Neutrophil (primary cell): ENCODE results near the gene APOL6.

Experiments
- H3K27ac ChIP-seq: fragments of 200-600 bp; sonication (generic); 2 replicates; pipeline ENCODE4 v1.5.1; 2016; ENCODE audit warnings: mild to moderate bottlenecking, moderate library complexity
- H3K27me3 ChIP-seq: fragments of 200-600 bp; sonication (generic); 2 replicates; pipeline ENCODE4 v1.6.0; 2016; ENCODE audit warnings: mild to moderate bottlenecking
- H3K36me3 ChIP-seq: fragments of 200-600 bp; sonication (generic); 2 replicates; pipeline ENCODE4 v1.5.1; 2017
- H3K4me1 ChIP-seq, 2 experiments: fragments of 200-600 bp in 1 of 2; sonication (generic) in 1 of 2; 1 replicate in 1 of 2; 2 replicates in 1 of 2; pipeline versions ENCODE4 v1.5.1 to v1.6.1; 2013 to 2016; ENCODE audit warnings: low read depth in 1 of 2, low read length in 1 of 2, mild to moderate bottlenecking in 1 of 2, moderate library complexity in 1 of 2; ENCODE audit not compliant: control insufficient read depth in 1 of 2, insufficient read depth in 1 of 2
- H3K4me3 ChIP-seq, 2 experiments: fragments of 200-600 bp in 1 of 2; sonication (generic) in 1 of 2; 1 replicate in 1 of 2; 2 replicates in 1 of 2; pipeline ENCODE4 v1.5.1; 2013 to 2016; ENCODE audit warnings: low read depth in 1 of 2, low read length in 1 of 2, mild to moderate bottlenecking in 1 of 2, moderate library complexity in 1 of 2
- H3K9me3 ChIP-seq: fragments of 200-600 bp; sonication (generic); 2 replicates; pipeline ENCODE4 v1.5.1; 2016
- TF ChIP-seq, protein P1 (sequence below): fragments of 200-600 bp; sonication (generic); IDR thresholded peaks from 2 replicates; pipeline ENCODE4 v1.5.1; 2016; ENCODE audit warnings: antibody characterized with exemption

APOL6 gene

DNA sequence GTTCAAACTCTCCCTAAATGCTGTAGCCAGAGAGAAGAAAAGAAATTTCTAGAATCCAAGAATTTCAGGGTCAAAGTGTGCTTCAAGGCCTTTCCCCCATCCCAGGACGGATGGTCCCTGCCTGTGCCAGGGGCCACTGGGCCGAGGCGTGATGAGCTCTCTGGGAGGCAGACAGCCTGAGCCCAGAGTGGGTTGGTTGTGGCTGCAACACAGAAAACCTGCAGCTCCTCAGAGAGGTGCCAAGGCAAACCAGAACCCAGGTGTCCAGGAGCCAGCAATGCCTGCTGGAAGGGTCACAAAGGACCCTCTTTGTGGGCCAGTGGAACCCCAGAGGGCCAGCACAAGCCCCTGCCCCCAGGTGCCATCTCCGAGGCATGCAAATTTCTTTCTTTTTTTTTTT lies 2.6 kb upstream of the APOL6 start:
- peaks cover 12 to 21% of the 10 kb centered on the region in 2 experiments for H3K4me1 ChIP-seq
- no peaks in the 10 kb centered on the region for H3K36me3 ChIP-seq
- H3K4me3 ChIP-seq: no peak overlapping the region
- H3K27me3 ChIP-seq: peaks cover 4% of the 10 kb centered on the region
- TF ChIP-seq, protein P1, sequence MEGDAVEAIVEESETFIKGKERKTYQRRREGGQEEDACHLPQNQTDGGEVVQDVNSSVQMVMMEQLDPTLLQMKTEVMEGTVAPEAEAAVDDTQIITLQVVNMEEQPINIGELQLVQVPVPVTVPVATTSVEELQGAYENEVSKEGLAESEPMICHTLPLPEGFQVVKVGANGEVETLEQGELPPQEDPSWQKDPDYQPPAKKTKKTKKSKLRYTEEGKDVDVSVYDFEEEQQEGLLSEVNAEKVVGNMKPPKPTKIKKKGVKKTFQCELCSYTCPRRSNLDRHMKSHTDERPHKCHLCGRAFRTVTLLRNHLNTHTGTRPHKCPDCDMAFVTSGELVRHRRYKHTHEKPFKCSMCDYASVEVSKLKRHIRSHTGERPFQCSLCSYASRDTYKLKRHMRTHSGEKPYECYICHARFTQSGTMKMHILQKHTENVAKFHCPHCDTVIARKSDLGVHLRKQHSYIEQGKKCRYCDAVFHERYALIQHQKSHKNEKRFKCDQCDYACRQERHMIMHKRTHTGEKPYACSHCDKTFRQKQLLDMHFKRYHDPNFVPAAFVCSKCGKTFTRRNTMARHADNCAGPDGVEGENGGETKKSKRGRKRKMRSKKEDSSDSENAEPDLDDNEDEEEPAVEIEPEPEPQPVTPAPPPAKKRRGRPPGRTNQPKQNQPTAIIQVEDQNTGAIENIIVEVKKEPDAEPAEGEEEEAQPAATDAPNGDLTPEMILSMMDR: no peak
- H3K27ac ChIP-seq: no peak overlapping the region
- H3K9me3 ChIP-seq: no peaks in the 10 kb centered on the region

DNA sequence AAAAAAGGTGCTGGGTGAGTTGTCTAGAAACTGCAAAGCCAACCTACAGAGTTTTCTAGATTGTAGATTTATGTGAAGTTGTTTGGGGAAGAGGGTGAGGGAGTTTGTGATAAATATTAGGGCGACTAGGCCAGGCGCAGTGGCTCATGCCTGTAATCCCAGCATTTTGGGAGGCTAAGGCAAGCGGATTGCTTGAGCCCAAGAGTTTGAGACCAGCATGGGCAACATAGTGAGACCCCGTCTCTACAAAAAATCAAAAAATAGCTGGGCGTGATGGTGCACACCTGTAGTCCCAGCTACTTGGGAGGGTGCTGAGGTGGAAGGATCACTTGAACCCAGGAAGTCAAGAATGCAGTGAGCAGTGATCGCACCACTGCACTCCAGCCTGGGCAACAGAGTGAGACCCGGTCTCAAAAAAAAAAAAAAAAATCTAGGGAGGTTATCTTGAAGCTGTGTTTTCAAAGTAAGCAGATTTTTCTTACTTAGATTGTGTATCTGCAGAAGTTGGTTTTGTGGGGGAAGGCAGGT lies 844 bp downstream of the APOL6 start:
- H3K36me3 ChIP-seq: no peaks in the 10 kb centered on the region
- peaks cover 15 to 21% of the 10 kb centered on the region in 2 experiments for H3K4me1 ChIP-seq
- peak overlapping the region; percentile 86 for H3K27ac ChIP-seq
- peak overlapping the region; percentile 72 to 78 for H3K4me3 ChIP-seq
- no peaks in the 10 kb centered on the region for H3K9me3 ChIP-seq
- no peaks in the 10 kb centered on the region for H3K27me3 ChIP-seq
- TF ChIP-seq, protein P1: no peak

DNA sequence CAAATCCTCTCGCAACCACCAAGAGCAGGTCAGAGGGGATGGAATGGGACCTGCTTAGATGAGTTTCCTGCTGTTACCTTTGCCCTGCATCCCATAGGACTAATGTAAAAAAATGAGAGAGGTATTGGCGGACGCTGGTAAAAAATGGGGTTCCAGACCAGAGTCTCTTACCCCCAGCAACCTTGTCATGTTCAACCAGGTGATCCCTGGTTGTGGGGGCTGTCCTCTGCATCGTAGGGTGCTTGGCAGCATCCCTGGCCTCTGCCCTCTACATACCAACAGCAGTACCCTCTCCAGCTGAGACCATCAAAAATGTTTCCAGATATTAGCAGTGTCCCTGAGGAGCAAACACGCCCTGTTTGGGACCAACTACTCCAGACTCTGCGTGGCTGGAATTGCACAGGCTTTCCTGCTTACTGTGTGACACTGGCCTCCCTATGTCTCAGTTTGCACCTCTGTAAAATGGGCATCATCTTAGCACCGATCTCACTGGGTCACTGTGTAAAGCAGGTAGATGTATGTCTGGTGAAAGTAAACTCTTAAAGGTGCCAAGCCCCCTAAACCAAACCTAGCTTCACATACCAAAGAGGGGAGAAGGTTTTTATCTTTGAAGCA lies 1.5 kb downstream of the APOL6 start:
- peak overlapping the region; percentile 72 to 78 for H3K4me3 ChIP-seq
- H3K36me3 ChIP-seq: no peaks in the 10 kb centered on the region
- TF ChIP-seq, protein P1: no peak
- no peaks in the 10 kb centered on the region for H3K27me3 ChIP-seq
- H3K9me3 ChIP-seq: no peaks in the 10 kb centered on the region
- H3K27ac ChIP-seq: peak overlapping the region; percentile 30
- peaks cover 15 to 21% of the 10 kb centered on the region in 2 experiments for H3K4me1 ChIP-seq

DNA sequence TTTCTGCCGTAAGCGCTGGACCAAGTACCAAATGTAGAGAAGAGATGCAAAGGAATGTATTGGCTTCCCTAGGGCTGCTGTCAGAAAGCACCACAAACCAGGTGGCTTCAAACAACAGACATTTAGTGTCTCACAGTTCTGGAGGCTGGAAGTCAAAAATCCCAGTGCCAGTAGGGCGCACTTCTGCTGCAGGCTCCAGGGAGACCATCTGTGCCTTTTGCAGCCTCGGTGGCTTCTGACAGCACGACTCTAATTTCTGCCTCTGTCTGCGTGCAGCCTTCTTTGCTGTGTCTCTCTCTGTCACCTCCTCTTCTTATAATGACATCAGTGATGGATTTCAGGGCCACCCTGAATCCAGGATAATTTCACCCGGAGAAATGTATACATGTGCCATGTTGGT lies 2.8 kb downstream of the APOL6 start:
- Histone ChIP-seq H3K9me3 (no peaks in the 10 kb centered on the region), H3K4me3 (no peak overlapping the region), H3K4me1 (peaks cover 20 to 21% of the 10 kb centered on the region in 2 experiments), H3K27ac (no peak overlapping the region), H3K36me3 (no peaks in the 10 kb centered on the region), H3K27me3 (no peaks in the 10 kb centered on the region)
- TF ChIP-seq, protein P1: no peak

DNA sequence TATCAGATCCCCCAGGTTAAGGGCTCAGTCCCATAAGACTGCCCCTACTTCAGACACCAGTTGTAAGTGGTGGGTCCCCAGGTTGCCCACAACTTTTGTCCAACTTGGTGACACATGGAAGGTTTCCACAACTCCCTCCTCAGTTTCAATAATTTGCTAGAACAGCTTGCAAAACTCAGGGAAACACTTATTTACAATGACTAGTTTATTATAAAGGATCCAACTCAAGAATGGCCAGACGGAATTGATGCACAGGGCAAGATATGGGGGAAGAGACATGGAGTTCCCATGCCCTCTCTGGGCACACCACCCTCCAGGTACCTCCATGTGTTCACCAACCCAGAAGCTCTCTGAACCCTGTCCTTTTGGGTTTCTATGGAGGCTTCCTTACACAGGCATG lies 5.6 kb downstream of the APOL6 start:
- Histone ChIP-seq H3K36me3 (peaks cover 26% of the 10 kb centered on the region), H3K27ac (no peak overlapping the region), H3K27me3 (no peaks in the 10 kb centered on the region), H3K4me1 (peaks cover 16 to 23% of the 10 kb centered on the region in 2 experiments), H3K9me3 (no peaks in the 10 kb centered on the region), H3K4me3 (no peak overlapping the region)
- TF ChIP-seq, protein P1: no peak
